H1 (cell line): ENCODE data around the gene PHF3. TPM values are rescaled to one million over a fixed set of nuclear protein-coding genes. Genes with fewer than 3 reads are reported as not detected.

Experiments used
- CTCF ChIA-PET: fragments of 300-600 bp; sonication (Branson Sonifier 250); formaldehyde crosslinking; loops from one replicate; lab custom pipeline; 2021; ENCODE audit not compliant: partially characterized antibody; lab: Charles Lee
- POLR2A ChIA-PET: fragments of 300-600 bp; sonication (Branson Sonifier 250); formaldehyde crosslinking; loops from one replicate; lab custom pipeline; 2021; ENCODE audit warnings: inconsistent platforms; ENCODE audit not compliant: partially characterized antibody; lab: Charles Lee
- DNase-seq, 2 experiments: peaks; one replicate each; pipeline versions ENCODE4 v3.0.0 to v3.0.0-alpha.2; 2010 to 2022; ENCODE audit warnings: low spot score in 2 of 2, low read depth in 1 of 2, mixed read lengths in 1 of 2
- FAIRE-seq: peaks from 2 replicates; lab custom pipeline; 2011; peaks lifted over from hg19 to GRCh38; lab: Jason Lieb, UNC
- H2AFZ ChIP-seq: 2 replicates; pipeline ENCODE4 v1.8.1; 2012; ENCODE audit warnings: low read length, inconsistent platforms
- H2AK5ac ChIP-seq: 2 replicates; pipeline ENCODE4 v1.6.1; 2013; ENCODE audit warnings: low read depth, low read length
- H2BK120ac ChIP-seq: replicated peaks from 2 replicates; pipeline ENCODE3; 2013; ENCODE audit warnings: low read depth, low read length, inconsistent platforms
- H2BK12ac ChIP-seq: 2 replicates; pipeline ENCODE4 v1.6.1; 2013; ENCODE audit warnings: low read depth, low read length
- H2BK15ac ChIP-seq: 2 replicates; pipeline ENCODE4 v1.6.1; 2013; ENCODE audit warnings: low read length
- H2BK20ac ChIP-seq: 2 replicates; pipeline ENCODE4 v1.6.1; 2013; ENCODE audit warnings: low read length
- H2BK5ac ChIP-seq: 2 replicates; pipeline ENCODE4 v1.6.1; 2013; ENCODE audit warnings: low read depth, low read length
- H3K14ac ChIP-seq: 2 replicates; pipeline ENCODE4 v1.6.1; 2013; ENCODE audit warnings: inconsistent platforms; ENCODE audit not compliant: insufficient read length
- H3K18ac ChIP-seq: 2 replicates; pipeline ENCODE4 v1.6.1; 2013; ENCODE audit warnings: low read length; ENCODE audit errors: extremely low read depth
- H3K23ac ChIP-seq: 2 replicates; pipeline ENCODE4 v1.6.1; 2013; ENCODE audit warnings: inconsistent platforms; ENCODE audit not compliant: insufficient read length
- H3K23me2 ChIP-seq: 2 replicates; pipeline ENCODE4 v1.6.1; 2013; ENCODE audit warnings: low read depth, low read length
- H3K27ac ChIP-seq: 2 replicates; pipeline ENCODE4 v1.6.1; 2011; ENCODE audit warnings: low read depth, low read length, inconsistent platforms
- H3K27me3 ChIP-seq, 4 experiments: replicated peaks in 1 of 4; 1 replicate in 1 of 4; 2 replicates in 3 of 4; pipeline versions ENCODE4 v1.6.1 to v1.8.1; 2011 to 2013; ENCODE audit warnings: low read length in 3 of 4, mild to moderate bottlenecking in 3 of 4, inconsistent platforms in 2 of 4, mixed read lengths in 2 of 4, moderate library complexity in 1 of 4; ENCODE audit not compliant: control insufficient read depth in 3 of 4, insufficient read depth in 3 of 4; ENCODE audit errors: extremely low read depth in 1 of 4
- H3K36me3 ChIP-seq, 4 experiments: 2 replicates each; pipeline versions ENCODE4 v1.6.1 to v1.8.1; 2011 to 2013; ENCODE audit warnings: mild to moderate bottlenecking in 4 of 4, low read length in 3 of 4, moderate library complexity in 2 of 4, control low read depth in 1 of 4, inconsistent platforms in 1 of 4; ENCODE audit not compliant: insufficient read depth in 4 of 4, control insufficient read depth in 2 of 4
- H3K4ac ChIP-seq: replicated peaks from 2 replicates; pipeline ENCODE3; 2013; ENCODE audit warnings: low read length, low read depth, mixed read lengths, inconsistent platforms; ENCODE audit not compliant: insufficient read length
- H3K4me1 ChIP-seq, 4 experiments: replicated peaks in 1 of 4; 1 replicate in 1 of 4; 2 replicates in 3 of 4; pipeline versions ENCODE4 v1.6.1 to v1.8.1; 2011 to 2013; ENCODE audit warnings: low read length in 3 of 4, inconsistent platforms in 2 of 4, mixed read lengths in 1 of 4; ENCODE audit not compliant: insufficient read depth in 4 of 4, control insufficient read depth in 3 of 4
- H3K4me2 ChIP-seq, 2 experiments: 2 replicates each; pipeline versions ENCODE4 v1.6.1 to v1.8.1; 2011 to 2013; ENCODE audit warnings: low read depth in 2 of 2, low read length in 2 of 2, control low read depth in 1 of 2, inconsistent platforms in 1 of 2, mild to moderate bottlenecking in 1 of 2; ENCODE audit not compliant: insufficient read depth in 1 of 2
- H3K4me3 ChIP-seq, 4 experiments: fragments of 200-600, 300-600 bp in 1 of 4; sonication (generic), shearing (Covaris generic), sonication (Bioruptor Twin) in 1 of 4; 2 replicates each; pipeline versions ENCODE4 v1.5.1 to v1.8.1; 2011 to 2016; ENCODE audit warnings: low read length in 4 of 4, low read depth in 3 of 4, control low read depth in 2 of 4, inconsistent platforms in 2 of 4, mild to moderate bottlenecking in 2 of 4, mixed read lengths in 1 of 4, moderate library complexity in 1 of 4; ENCODE audit not compliant: insufficient read depth in 2 of 4; ENCODE audit errors: extremely low read depth in 1 of 4
- H3K56ac ChIP-seq: replicated peaks from 2 replicates; pipeline ENCODE3; 2013; ENCODE audit warnings: low read depth, mild to moderate bottlenecking, mixed read lengths, low read length, inconsistent platforms; ENCODE audit not compliant: insufficient read length
- H3K79me1 ChIP-seq: 2 replicates; pipeline ENCODE4 v1.6.1; 2013; ENCODE audit warnings: low read depth, low read length, control low read depth
- H3K79me2 ChIP-seq, 2 experiments: 2 replicates each; pipeline versions ENCODE4 v1.6.1 to v1.8.1; 2012 to 2013; ENCODE audit warnings: low read length in 2 of 2, mild to moderate bottlenecking in 2 of 2, inconsistent platforms in 1 of 2; ENCODE audit not compliant: insufficient read depth in 2 of 2, control insufficient read depth in 1 of 2
- H3K9ac ChIP-seq, 4 experiments: replicated peaks in 1 of 4; 1 replicate in 1 of 4; 2 replicates in 3 of 4; pipeline versions ENCODE4 v1.6.1 to v1.8.1; 2011 to 2013; ENCODE audit warnings: low read depth in 3 of 4, low read length in 3 of 4, control low read depth in 2 of 4, mild to moderate bottlenecking in 2 of 4, moderate library complexity in 2 of 4, inconsistent platforms in 1 of 4; ENCODE audit errors: extremely low read depth in 1 of 4
- H3K9me3 ChIP-seq, 2 experiments: 2 replicates each; pipeline versions ENCODE4 v1.6.1 to v1.8.1; 2012 to 2013; ENCODE audit warnings: mild to moderate bottlenecking in 2 of 2, moderate library complexity in 2 of 2, control low read depth in 1 of 2, inconsistent platforms in 1 of 2, low read depth in 1 of 2, low read length in 1 of 2, mixed read lengths in 1 of 2; ENCODE audit not compliant: insufficient read depth in 2 of 2
- H4K20me1 ChIP-seq, 2 experiments: replicated peaks in 1 of 2; 2 replicates each; pipeline versions ENCODE3 to v1.8.1; 2011 to 2013; ENCODE audit warnings: inconsistent platforms in 2 of 2, low read length in 2 of 2, mild to moderate bottlenecking in 1 of 2; ENCODE audit not compliant: insufficient read depth in 2 of 2, control insufficient read depth in 1 of 2
- H4K5ac ChIP-seq: 2 replicates; pipeline ENCODE4 v1.6.1; 2013; ENCODE audit warnings: low read length, low read depth, mixed read lengths, inconsistent platforms; ENCODE audit not compliant: insufficient read length
- H4K8ac ChIP-seq: 2 replicates; pipeline ENCODE4 v1.8.0; 2013; ENCODE audit warnings: mild to moderate bottlenecking, moderate library complexity, low read length, inconsistent platforms; ENCODE audit not compliant: insufficient read depth; ENCODE audit errors: extremely low read depth
- H4K91ac ChIP-seq: replicated peaks from 2 replicates; pipeline ENCODE3; 2013; ENCODE audit warnings: low read length, mixed read lengths, inconsistent platforms; ENCODE audit not compliant: insufficient read length
- JUN ChIP-seq: IDR thresholded peaks from 2 replicates; pipeline ENCODE4 v1.6.1; 2011; ENCODE audit warnings: low read depth, mild to moderate bottlenecking, improper control_type of control experiment, low read length
- RFX5 ChIP-seq: IDR thresholded peaks from 2 replicates; pipeline ENCODE4 v1.6.1; 2011; ENCODE audit warnings: low read depth, low read length, improper control_type of control experiment, borderline replicate concordance
- RNF2 ChIP-seq: fragments of 200-900, 300-1000 bp; sonication (generic); IDR thresholded peaks from 2 replicates; pipeline ENCODE4 v1.7.1; 2016; ENCODE audit warnings: borderline replicate concordance, low read depth, mild to moderate bottlenecking, antibody characterized with exemption, low read length; ENCODE audit not compliant: poor library complexity, severe bottlenecking; ENCODE audit errors: missing control alignments
- TAF7 ChIP-seq: optimal IDR thresholded peaks from 2 replicates; pipeline ENCODE3; 2011; ENCODE audit warnings: low read depth, mild to moderate bottlenecking, inconsistent platforms, low read length, moderate library complexity, borderline replicate concordance
- WGBS, 2 experiments: shearing (Covaris generic) in 1 of 2; methylation state at CpG; one replicate each; pipeline versions ENCODE4 v1.1.6 to v1.1.7; 2013 to 2015; ENCODE audit warnings: low lambda C conversion rate in 2 of 2, mixed read lengths in 2 of 2, inconsistent platforms in 1 of 2, low coverage in 1 of 2, missing lambda C conversion rate in 1 of 2; ENCODE audit not compliant: insufficient replicate concordance in 2 of 2, insufficient coverage in 1 of 2, insufficient read length in 1 of 2; ENCODE audit errors: extremely low coverage in 1 of 2, missing lambda C conversion rate in 1 of 2; 5-methylcytosine and 5-hydroxymethylcytosine counted together
- polyA plus RNA-seq, 7 experiments: library from polyadenylated mRNA; depleted of rRNA in 3 of 7; stranded (reverse) in 5 of 7; unstranded in 2 of 7; fragments of >200 nt in 5 of 7; fragments of 200-250 nt in 2 of 7; gene quantifications; 1 replicate in 5 of 7; 2 replicates in 1 of 7; 4 replicates in 1 of 7; pipeline versions ENCODE4 v1.2.1 to v1.2.3, GENCODE V29; 2011 to 2013; ENCODE audit warnings: missing spikeins in 2 of 7, mixed read lengths in 2 of 7
- total RNA-seq: library from RNA; stranded (reverse); fragmentation: NEBNext Ultra II Directional; extraction: Animal tissue kit (Norgen Biotek cat#: 25700); gene quantifications from 2 replicates; pipeline ENCODE4 v1.2.1, GENCODE V29; 2021

PHF3 gene
- total and polyA plus RNA-seq, 2 of the 8 experiments (the other 6 are each of a cell fraction or from before 2014, with no cell fraction given): 10.1 to 69.3 TPM

- Histone ChIP-seq H3K4me1 (peaks cover 2 to 10% (median 6%) of the 10 kb centered on the region in 4 experiments; a peak in 6 of 7 replicates), H3K27me3 (no peaks in the 10 kb centered on the region), H3K56ac (no peak overlapping the region), H3K9me3 (no peaks in the 10 kb centered on the region), H2AFZ (no peak overlapping the region), H3K79me2 (peaks cover 5 to 99% of the 10 kb centered on the region in 2 experiments; a peak in 3 of 4 replicates), H4K8ac (no peak overlapping the region), H2BK20ac (no peak overlapping the region), H4K91ac (no peak overlapping the region), H3K4me3 (no peak overlapping the region), H3K27ac (no peak overlapping the region), H3K9ac (no peak overlapping the region), H2BK15ac (no peak overlapping the region), H3K4me2 (no peak overlapping the region), H3K23ac (no peak overlapping the region), H2BK5ac (no peak overlapping the region), H2AK5ac (no peak overlapping the region), H2BK120ac (no peak overlapping the region), H4K20me1 (peaks cover 4 to 12% of the 10 kb centered on the region in 2 experiments), H3K36me3 (peaks cover 0 to 3% (median 0%) of the 10 kb centered on the region in 4 experiments; a peak in 1 of 8 replicates), H2BK12ac (no peak overlapping the region), H3K79me1 (peaks cover 3% of the 10 kb centered on the region; the same call in 1 of the 2 replicates), H3K4ac (no peak overlapping the region), H3K14ac (no peak overlapping the region), H3K18ac (no peak overlapping the region), H3K23me2 (no peaks in the 10 kb centered on the region), H4K5ac (no peak overlapping the region)
- FAIRE-seq (no peak), DNase-seq (no peak)
- ChIA-PET POLR2A (no interaction called here), CTCF (no interaction called here)
- WGBS, 2 experiments: 94% methylated on average over 1 of the region's 1 CpG; no CpG with 5 or more reads in 1 of the 2 experiments
- TF ChIP-seq JUN (no peak), RNF2 (no peak), TAF7 (no peak), RFX5 (no peak)
Observed at GRCh38 chr6:63677282-63677681, 41.7 kb downstream of the PHF3 start.
